DOHH2 (cell line): ENCODE results near the gene ANKS3.

ENCODE experiments used
- EZH2phosphoT487 ChIP-seq: fragments of 200-600 bp; sonication (generic); IDR thresholded peaks from 2 replicates; pipeline ENCODE4 v1.6.1; 2017; ENCODE audit warnings: borderline replicate concordance, mild to moderate bottlenecking, antibody characterized with exemption, low read length, moderate library complexity, mixed read lengths
- TF ChIP-seq, protein P1 (sequence below): fragments of 200-600 bp; sonication (generic); IDR thresholded peaks from one replicate; pipeline ENCODE4 v1.5.1; 2014; ENCODE audit warnings: antibody characterized with exemption, mild to moderate bottlenecking, low read depth, low read length; ENCODE audit not compliant: poor library complexity, severe bottlenecking

DNA sequence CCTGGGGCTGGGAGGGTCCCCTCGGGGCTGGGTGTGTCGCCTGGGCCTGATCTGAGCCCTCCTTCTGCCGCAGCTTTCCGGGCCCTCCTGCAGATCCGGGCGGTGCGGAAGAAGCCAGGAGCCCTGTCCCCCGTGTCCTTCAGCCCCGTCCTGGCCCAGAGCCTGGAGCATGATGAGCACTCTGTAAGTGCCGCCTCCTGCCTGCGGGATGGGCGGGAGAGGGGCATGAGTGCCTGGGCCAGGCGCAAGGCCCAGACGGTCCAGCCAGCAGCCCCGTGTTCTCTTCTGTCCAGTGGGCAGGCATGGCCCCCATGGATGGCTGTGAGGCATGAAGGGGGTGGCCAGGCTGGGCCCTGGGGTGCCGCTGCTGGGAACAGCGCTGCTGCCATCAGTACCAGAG is 56.7 kb downstream of the ANKS3 start:
- TF ChIP-seq, protein P1, sequence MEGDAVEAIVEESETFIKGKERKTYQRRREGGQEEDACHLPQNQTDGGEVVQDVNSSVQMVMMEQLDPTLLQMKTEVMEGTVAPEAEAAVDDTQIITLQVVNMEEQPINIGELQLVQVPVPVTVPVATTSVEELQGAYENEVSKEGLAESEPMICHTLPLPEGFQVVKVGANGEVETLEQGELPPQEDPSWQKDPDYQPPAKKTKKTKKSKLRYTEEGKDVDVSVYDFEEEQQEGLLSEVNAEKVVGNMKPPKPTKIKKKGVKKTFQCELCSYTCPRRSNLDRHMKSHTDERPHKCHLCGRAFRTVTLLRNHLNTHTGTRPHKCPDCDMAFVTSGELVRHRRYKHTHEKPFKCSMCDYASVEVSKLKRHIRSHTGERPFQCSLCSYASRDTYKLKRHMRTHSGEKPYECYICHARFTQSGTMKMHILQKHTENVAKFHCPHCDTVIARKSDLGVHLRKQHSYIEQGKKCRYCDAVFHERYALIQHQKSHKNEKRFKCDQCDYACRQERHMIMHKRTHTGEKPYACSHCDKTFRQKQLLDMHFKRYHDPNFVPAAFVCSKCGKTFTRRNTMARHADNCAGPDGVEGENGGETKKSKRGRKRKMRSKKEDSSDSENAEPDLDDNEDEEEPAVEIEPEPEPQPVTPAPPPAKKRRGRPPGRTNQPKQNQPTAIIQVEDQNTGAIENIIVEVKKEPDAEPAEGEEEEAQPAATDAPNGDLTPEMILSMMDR = no peak
- TF ChIP-seq EZH2phosphoT487 = no peak
